ENCODE measurements around the gene NTN3.
A peak's percentile ranks its signal among the peaks of the same experiment; 100 is the strongest.

NTN3 gene

DNA sequence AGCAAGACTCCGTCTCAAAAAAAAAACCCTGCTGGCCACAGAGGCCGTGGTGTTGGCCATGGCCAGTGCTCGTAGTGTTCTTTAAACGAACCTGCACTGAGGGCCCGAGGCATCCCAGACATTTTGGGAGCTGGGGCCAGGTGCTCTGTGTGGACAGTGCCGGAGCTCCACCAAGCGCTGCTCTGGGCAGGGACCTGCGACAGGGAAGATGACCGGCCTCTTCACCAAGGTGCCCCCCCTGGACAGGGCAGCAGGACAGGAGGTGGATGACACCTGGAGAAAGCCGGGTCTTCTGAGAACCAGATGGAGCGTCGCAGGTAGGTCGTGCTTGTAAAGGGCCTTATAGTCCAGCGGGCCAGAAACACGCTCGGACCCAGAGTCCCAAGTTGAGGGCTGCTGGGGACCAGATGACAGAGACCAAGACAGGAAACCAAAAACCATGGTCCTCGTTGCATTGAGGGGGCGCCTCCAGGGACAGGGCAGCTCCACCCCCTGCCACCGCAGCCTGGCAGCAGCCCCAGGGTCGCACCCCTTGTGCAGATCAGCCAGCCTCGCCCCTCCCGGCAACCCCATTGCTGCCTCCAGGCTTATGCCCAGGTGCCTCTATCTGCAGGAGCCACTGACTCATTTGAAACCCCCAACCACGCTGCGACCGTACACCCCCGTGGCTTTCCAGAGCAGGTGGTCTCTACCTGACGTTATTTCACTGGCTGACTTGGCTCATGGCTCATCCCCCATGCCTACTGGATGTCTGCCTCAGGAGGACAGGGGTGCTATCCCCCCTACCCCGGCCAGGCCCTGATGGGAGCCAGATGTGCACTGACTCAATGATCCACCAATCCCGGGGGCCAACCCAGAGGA, 4.2 kb upstream of the NTN3 start:
- DNase-seq (ENCODE audit: low read depth, low spot score): no peak

DNA sequence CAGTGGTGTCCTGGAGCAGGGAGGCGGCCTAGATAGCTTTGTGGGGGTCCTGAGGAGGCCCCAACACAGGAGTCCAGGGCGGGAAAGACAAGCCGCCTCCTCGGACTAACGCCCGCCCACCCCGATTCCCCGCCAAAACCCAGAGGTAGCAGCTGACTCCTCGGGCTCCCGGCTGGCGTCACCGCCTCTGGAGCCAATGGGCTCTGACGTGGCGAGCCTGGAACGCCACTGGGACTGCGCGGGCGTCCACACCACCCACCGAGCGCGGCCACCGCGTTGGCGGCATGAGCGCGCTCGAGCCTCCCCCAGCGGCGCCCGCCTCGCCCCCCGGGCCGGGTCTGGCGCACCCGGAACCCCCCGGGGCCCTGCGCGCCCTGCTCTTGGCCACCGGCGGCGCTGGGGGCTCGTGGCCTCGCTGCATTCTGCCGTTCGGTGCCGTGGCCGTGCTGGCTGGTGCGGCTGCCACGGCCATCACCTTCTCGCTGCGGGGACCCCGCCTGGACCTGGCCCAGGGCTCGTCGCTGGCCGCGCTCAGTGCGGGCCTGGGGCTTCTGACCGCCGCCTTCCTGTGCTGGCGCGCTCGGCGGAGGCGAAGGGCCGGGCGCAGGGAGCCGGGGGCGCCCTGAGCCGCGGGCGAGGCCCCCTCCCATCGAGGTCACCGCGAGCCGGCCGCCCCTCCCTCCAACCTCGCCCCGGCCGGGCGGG, 3.4 kb upstream of the NTN3 start:
- DNase-seq (ENCODE audit: low read depth, low spot score): no peak

DNA sequence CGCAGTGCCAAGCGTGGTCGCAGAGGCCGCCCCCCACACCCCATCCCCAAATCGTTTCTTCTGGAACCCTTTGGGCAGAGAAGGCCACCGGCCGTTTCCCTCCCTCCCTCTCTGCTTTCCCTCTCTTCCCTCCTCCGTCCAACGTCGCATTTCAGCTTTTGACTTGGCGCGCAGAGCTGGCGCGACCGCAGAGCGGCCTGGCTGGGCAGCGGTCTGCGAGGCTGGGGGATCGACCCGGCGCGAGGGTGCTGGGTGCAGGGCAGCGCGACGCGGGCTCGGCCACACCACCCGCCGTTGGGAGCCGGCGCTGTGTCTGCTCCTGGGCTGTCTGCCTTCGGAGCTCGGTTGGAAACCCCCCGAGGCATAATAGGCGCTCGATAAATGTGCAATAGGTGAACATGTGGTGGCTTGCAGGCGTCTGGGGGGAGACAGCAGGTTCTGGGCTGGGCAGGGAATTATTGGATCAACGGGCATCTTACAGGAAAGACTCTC, 2.8 kb upstream of the NTN3 start:
- DNase-seq (ENCODE audit: low read depth, low spot score): no peak

DNA sequence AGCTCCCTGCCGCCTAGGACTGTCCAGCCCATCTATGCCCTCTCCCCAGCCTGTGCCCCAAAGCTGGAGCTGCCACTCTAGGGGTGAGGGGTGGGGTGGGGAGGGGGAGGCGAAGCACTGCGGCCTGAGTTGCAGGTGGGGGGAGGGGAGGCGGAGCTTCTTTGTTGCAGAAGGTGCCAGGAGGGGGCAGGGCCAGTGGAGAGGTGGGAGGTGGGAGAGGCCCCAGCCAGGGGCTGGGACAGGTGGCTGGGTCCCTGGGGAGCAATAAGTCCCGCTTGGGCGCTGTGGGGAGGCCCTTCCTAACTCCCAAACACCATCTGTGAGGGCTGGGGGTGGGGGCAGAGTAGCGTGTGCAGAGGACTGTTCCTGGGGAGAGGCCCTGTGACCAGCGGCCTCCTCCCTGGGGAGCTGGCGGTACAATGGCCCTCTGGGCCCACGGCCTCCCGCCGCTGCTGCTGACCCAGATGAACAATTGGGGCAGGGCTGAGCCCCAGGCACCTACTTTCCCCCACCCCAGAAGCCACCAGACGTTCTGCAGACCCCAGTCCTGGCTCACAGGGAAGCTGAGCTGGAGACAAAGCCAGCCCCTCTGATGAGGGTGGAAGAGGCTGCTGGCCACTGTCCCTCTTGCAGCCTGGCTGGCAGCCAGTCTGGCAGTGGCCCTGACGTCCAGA, 2.2 kb upstream of the NTN3 start:
- DNase-seq (ENCODE audit: low read depth, low spot score): no peak

DNA sequence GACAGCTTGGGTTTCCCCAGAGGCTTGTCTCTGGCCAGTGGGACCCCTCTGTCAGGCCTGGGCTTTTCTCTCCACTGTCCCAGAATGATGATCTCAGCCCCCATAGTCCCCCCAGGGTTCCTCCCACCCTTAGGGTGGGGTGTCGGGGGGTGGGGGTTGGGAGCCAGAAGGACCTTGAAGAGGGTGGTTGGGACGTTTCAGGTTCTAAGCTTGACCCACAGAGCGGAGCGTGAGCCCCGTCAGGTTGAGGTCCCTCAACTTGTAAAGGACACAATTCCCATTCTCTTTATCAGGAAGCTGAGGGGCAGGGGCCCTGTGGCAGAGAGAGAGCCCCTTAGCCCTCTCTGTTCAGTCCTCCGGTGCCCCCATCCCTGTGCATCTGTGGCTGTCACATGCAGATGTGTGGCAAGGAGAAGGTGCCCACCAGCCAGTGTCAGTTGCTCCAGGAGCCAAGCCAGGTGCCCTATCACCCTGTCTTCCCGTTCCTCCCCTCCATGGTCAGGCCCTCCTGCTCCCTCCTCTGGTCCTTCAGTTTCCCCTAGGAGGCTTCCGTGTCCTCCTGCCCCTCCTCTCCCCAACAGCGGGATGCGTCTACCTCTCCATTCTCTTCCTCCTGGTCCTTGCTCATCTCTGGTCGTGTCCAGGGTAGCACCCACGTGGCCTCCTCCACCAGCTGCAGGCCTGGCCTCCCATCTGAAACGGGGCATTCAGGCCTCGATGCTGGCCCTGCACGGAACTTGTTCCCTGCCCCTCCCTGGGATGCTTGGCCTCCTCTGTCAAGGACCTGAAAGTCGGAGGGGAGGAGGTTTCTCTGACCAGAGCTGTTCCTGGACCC, 1.5 kb upstream of the NTN3 start:
- no peak for DNase-seq (ENCODE audit: low read depth, low spot score)

DNA sequence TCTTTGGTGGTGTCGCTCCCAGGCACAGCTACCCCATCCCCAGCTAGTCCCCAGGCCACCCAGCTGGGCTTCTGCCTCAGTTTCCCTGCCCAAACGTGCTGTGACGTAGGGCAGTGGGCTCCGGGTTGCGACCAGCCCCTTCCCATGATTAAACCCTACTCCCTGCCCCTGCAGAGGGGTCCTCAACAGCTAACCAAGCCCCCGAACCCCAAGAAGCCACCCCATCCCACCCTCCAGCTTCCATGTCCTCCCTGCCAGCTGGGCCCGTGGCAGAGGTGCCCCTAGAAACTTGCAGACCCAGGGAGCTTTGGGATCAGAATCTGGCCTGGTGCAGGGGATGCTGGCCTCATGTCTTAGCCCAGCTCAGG, 879 bp upstream of the NTN3 start:
- no peak for DNase-seq (ENCODE audit: low read depth, low spot score)

DNA sequence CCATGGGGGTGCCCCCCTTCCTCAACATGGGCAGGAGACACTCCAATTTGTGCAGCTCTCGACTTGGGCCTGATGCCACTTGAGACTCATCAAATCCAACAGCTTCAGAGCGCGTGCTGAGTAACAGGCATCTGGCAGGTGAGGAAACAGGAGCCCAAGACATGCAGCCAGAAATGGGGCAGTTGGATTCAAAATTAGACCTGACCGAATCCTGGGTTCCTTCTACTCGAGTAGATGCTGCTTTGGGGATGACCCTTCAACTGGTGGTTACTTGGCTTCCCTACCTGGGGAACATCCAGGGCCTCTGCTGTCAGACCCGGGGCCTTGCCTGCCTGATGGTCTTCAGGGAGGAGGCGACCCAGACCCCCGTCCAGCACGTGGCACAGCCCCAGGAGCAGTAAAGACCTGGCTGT, 488 bp upstream of the NTN3 start:
- DNase-seq (ENCODE audit: low read depth, low spot score): no peak

DNA sequence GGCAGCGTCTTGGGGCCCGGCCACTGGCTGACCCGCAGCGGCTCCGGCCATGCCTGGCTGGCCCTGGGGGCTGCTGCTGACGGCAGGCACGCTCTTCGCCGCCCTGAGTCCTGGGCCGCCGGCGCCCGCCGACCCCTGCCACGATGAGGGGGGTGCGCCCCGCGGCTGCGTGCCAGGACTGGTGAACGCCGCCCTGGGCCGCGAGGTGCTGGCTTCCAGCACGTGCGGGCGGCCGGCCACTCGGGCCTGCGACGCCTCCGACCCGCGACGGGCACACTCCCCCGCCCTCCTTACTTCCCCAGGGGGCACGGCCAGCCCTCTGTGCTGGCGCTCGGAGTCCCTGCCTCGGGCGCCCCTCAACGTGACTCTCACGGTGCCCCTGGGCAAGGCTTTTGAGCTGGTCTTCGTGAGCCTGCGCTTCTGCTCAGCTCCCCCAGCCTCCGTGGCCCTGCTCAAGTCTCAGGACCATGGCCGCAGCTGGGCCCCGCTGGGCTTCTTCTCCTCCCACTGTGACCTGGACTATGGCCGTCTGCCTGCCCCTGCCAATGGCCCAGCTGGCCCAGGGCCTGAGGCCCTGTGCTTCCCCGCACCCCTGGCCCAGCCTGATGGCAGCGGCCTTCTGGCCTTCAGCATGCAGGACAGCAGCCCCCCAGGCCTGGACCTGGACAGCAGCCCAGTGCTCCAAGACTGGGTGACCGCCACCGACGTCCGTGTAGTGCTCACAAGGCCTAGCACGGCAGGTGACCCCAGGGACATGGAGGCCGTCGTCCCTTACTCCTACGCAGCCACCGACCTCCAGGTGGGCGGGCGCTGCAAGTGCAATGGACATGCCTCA, 773 bp downstream of the NTN3 start:
- DNase-seq (ENCODE audit: low read depth, low spot score): no peak

DNA sequence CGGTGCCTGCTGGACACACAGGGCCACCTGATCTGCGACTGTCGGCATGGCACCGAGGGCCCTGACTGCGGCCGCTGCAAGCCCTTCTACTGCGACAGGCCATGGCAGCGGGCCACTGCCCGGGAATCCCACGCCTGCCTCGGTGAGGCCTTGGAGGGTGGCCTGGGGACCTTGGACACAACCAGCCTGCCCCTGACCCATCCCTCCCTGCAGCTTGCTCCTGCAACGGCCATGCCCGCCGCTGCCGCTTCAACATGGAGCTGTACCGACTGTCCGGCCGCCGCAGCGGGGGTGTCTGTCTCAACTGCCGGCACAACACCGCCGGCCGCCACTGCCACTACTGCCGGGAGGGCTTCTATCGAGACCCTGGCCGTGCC, 1.4 kb downstream of the NTN3 start:
- DNase-seq (ENCODE audit: low read depth, low spot score): no peak

DNA sequence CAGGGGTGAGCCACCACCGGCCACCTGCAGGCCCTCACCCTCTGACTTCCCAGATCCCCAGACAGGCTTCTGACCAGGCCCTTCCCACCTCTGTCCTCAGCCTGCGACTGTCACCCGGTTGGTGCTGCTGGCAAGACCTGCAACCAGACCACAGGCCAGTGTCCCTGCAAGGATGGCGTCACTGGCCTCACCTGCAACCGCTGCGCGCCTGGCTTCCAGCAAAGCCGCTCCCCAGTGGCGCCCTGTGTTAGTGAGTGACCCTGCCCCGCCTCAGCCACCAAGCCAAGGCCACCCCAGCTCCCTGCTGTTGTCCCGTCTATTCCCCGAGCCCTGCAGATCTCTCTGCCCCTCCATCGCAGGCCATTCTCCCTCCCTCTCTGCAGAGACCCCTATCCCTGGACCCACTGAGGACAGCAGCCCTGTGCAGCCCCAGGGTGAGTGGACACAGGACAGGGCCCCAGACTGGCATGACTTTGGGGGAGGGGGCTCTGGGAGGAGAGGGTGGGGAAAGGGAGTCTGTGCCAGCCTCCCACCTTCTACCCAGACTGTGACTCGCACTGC, 1.9 kb downstream of the NTN3 start:
- DNase-seq (ENCODE audit: low read depth, low spot score): no peak

DNA sequence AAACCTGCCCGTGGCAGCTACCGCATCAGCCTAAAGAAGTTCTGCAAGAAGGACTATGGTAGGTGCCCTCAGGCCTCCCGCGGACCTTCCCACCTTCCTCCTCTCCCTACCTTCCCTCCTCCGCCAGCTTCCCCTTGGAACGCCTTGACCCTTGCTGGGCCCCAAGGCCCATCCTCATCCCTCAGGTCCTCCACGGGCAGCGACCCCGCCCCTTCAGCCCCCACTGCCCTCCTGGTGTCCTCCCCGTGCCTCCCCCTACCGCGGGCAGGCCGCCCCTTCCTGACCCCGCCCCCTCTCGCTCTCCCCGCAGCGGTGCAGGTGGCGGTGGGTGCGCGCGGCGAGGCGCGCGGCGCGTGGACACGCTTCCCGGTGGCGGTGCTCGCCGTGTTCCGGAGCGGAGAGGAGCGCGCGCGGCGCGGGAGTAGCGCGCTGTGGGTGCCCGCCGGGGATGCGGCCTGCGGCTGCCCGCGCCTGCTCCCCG, 2.4 kb downstream of the NTN3 start:
- no peak for DNase-seq (ENCODE audit: low read depth, low spot score)

DNA sequence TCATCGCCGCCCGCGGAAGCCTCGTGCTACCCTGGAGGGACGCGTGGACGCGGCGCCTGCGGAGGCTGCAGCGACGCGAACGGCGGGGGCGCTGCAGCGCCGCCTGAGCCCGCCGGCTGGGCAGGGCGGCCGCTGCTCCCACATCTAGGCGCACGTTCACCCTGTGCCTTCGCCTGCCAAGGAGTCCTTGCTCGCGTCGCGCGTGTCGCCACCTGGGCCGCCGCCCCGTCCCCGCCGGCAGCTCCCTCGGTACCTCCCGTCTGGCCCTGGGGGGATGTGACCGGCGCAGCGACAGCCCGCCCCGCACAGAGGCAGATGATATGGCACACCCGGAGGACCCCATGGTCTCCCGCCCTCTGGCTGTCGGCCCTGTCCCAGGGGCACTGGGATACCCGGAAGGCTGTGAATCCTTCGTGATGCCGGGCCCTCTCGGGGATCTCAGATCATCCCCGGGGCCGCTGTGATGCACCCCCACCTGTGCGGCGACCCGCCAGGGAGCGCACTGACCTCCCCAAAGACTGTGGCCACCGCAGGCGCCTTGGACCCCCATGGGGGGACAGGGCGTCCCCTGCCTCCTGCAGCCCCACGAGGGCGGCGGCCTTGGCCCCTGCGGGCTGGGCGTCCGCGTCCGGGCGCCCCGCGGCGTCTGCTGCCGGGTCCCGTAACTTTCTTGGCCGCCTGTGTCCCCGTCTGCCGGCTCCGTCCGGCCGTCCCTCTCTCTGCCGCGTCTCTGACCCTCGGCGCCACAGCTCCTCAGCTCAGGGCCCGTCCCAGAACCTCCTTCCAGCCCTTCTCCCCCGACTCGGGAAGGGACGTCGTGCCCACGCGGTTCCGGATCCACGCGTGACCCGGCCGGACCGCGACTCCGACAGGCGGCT, 3.1 kb downstream of the NTN3 start:
- DNase-seq (ENCODE audit: low read depth, low spot score): no peak

DNA sequence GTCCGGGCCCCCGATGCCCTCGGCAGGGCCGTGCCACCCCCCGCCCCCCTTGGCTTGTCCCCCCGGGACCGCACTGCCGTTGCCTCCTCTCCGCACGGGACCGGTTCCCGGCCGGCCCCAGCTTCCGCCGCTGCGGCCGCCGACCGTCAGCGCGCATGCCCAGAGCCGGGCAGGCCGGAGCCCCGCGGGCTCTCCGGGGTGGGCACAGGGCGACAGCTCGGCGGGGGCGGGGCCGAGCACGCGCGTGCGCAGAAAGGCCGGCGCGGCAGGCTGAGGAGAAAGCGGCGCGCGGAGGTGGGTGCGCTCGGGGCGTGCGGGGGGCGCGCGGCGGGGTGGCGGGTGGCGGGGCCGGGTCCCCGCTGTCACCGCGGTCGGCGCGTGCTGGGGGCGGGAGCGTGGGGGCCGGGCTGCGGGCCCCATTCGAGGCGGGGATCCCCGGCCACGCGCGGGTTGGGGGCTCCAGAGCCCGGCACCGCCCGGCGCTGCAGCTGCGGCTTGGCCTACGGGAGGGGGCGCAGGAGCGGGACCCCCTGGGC, 3.8 kb downstream of the NTN3 start, which contains the start of gene TBC1D24:
TBC1D24 (plus strand) TSS at position 251 of the 536 bp plus-strand sequence. CDS start 21,022 bp downstream, outside the sequence.
- DNase-seq (ENCODE audit: low read depth, low spot score): peak; percentile 53

DNA sequence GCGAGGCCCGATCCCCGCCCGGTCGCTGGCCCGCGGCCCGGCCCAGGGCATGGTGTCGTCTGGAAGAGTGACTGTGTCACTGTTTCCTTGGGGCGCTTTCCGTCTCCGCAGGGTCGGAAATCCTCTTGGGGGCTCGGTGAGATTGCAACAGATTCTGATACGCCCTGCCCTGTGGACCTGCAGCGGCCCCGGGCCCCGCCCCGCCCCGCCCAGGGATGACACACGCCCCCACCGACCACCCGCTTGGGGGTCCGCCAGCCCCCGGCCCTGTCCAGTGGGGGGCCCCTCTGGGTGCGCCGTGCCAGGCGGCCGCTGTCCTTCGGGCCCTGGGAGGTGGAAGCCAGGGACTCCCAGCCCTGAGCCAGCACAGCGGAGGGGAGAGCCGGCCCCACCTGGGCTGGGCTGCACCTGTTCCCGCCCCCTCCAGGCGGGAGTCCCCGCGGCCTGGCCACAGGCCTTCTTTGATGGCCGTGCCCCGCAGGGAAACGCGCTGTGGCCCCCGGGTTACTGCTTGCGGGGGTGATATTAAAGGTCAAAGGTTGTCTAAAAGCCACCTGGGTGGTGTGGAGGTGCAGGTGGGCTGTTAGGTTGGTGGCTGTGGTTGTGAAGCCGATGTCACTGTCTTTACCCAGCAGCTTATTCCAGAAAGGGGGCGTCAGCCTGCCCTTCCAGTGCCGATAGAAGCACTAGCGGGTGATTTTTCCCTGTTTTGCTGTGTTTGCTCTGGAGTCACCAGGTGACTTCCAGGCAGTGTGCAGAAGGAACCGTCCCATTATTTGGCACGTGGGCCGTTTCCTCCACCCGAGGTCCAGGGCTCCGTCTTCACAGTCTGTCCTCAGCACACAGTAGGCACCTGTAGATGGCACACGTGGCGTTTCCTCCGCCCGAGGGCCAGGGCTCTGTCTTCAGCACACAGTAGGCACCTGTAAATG, 4.6 kb downstream of the NTN3 start:
- no peak for DNase-seq (ENCODE audit: low read depth, low spot score)

DNA sequence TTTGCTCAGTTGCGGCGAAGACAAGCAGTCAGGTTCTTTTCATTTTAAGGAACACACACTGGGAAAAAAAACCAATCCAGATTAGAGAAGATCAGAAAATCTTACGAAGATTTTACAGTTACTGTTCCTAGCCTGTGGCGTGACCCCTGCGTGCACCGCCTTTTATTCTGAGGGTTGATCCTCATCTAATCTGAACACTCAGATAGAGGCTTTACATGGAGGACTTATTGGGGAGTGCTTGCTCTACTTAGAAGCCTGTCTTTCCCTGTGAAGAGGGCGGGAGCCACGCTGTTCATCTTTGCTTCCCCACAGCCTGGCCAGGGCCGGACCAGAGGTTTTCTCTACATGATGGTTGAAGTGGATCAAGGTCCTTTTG, 5.2 kb downstream of the NTN3 start:
- no peak for DNase-seq (ENCODE audit: low read depth, low spot score)

DNA sequence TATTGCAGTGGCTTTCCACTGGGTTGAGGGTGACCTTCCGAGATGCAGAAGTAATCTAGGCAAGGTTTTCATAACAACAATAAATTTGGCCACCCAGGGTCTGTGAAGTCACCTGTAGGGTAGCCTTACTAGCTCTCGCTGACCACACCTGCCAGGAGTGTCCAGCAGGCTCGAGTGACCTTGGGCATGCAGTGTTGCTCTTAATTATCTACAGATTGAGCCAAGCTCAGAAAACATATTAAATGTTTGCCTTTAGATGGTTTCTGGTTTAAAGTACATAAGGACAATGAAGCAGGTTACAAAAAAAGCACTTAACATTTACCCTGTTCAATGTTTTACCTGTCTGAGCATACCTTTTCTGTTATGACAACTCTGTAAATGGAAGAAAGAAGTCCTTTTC, 5.6 kb downstream of the NTN3 start:
- no peak for DNase-seq (ENCODE audit: low read depth, low spot score)

DNA sequence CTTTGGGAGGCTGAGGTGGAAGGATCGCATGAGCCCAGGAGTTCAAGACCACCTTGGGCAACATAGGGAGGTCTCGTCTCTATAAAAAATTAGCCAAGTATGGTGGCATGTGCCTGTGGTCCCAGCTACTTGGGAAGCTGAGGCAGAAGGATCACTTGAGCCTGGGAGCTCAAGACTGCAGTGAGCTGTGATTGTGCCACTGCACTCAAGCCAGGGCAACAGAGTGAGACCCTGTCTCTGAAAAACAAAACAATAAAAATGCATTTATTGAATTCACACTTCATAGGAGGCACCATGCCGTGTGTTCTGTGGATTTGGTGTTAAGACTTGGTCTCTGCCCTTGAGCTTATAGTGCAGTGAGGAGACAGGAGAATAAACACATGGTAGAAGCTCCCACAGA, 6.2 kb downstream of the NTN3 start:
- no peak for DNase-seq (ENCODE audit: low read depth, low spot score)

DNA sequence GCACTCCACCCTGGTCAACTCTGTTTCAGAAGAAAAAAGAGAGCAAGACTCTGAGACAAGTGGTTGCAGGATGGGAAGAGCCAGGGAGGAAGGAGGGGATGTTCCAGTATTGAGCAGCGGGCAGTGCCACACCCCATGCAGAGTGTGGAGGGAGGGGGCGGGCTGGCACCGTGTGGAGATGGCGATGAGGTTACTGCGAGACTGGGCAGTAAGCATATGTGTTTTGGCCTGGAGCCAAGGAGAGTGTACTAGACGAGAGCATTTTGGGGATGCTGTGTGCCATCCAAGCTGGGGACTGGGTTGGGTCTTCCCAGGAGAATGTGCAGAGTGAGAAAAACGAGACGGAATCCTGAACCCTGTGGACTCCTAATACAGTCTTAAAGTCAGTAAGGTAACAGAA, 7.2 kb downstream of the NTN3 start:
- DNase-seq (ENCODE audit: low read depth, low spot score): no peak

Measured in activated CD4-positive, CD25-positive, alpha-beta regulatory T cell treated with anti-CD3 and anti-CD28 coated beads, Interleukin-2, amount 50 U/mL, for 16 hours (primary cell).